HS-27A (cell line): ENCODE results near the gene NFKB1.

Experiments
- DNase-seq: peaks from one replicate; pipeline ENCODE4 v3.0.0-alpha.2; 2012; ENCODE audit warnings: low read depth, missing footprints

The NFKB1 gene

GRCh38 chr4:102500352-102500695 lies 835 bp upstream of the NFKB1 start:
- DNase-seq, result no peak

GRCh38 chr4:102501447-102501696 lies 213 bp downstream of the NFKB1 start:
- DNase-seq, result no peak

GRCh38 chr4:102502543-102502818 lies 1.3 kb downstream of the NFKB1 start:
- DNase-seq, result no peak

- no peak for DNase-seq
Measured at GRCh38 chr4:102503301-102503746, 2.2 kb downstream of the NFKB1 start.

GRCh38 chr4:102503831-102504786 lies 3.0 kb downstream of the NFKB1 start:
- no peak for DNase-seq

GRCh38 chr4:102504941-102505340 lies 3.8 kb downstream of the NFKB1 start:
- no peak for DNase-seq

- DNase-seq, result no peak
Measured at GRCh38 chr4:102505708-102506107, 4.5 kb downstream of the NFKB1 start.

GRCh38 chr4:102506523-102506922 lies 5.4 kb downstream of the NFKB1 start:
- DNase-seq, result no peak

- no peak for DNase-seq
Measured at GRCh38 chr4:102511830-102512605, 10.9 kb downstream of the NFKB1 start.

GRCh38 chr4:102514298-102514964 lies 13.3 kb downstream of the NFKB1 start:
- no peak for DNase-seq

- DNase-seq, result no peak
Measured at GRCh38 chr4:102517753-102518152, 16.6 kb downstream of the NFKB1 start.

- no peak for DNase-seq
Measured at GRCh38 chr4:102518703-102519131, 17.6 kb downstream of the NFKB1 start.

- no peak for DNase-seq
Measured at GRCh38 chr4:102519925-102520324, 18.8 kb downstream of the NFKB1 start.

- DNase-seq, result no peak
Measured at GRCh38 chr4:102521570-102521969, 20.4 kb downstream of the NFKB1 start.

- no peak for DNase-seq
Measured at GRCh38 chr4:102522031-102522440, 20.9 kb downstream of the NFKB1 start.

GRCh38 chr4:102524691-102525090 lies 23.5 kb downstream of the NFKB1 start:
- no peak for DNase-seq

GRCh38 chr4:102525097-102525496 lies 23.9 kb downstream of the NFKB1 start:
- no peak for DNase-seq

GRCh38 chr4:102525504-102525903 lies 24.3 kb downstream of the NFKB1 start:
- DNase-seq, result no peak

- DNase-seq, result no peak
Measured at GRCh38 chr4:102526532-102526931, 25.4 kb downstream of the NFKB1 start.

GRCh38 chr4:102527695-102528283 lies 26.6 kb downstream of the NFKB1 start:
- DNase-seq, result no peak

GRCh38 chr4:102529977-102530376 lies 28.8 kb downstream of the NFKB1 start:
- no peak for DNase-seq

GRCh38 chr4:102530986-102531385 lies 29.8 kb downstream of the NFKB1 start:
- DNase-seq, result no peak

- DNase-seq, result peak; percentile 20
Measured at GRCh38 chr4:102531462-102531861, 30.3 kb downstream of the NFKB1 start.
